Karpas-422 (cell line): ENCODE data around the gene FBXL13. TPM values are rescaled to one million over a fixed set of nuclear protein-coding genes. Genes with fewer than 3 reads are reported as not detected.
A peak's percentile ranks its signal among the peaks of the same experiment; 100 is the strongest.

ENCODE experiments used
- DNase-seq: peaks from one replicate; pipeline ENCODE4 v3.0.0-alpha.2; 2015
- H2AFZ ChIP-seq: fragments of 200-600 bp; sonication (generic); 2 replicates; pipeline ENCODE4 v1.6.1; 2014; ENCODE audit warnings: antibody characterized with exemption, low read length, mixed read lengths
- H3K27ac ChIP-seq: fragments of 200-600 bp; sonication (generic); 2 replicates; pipeline ENCODE4 v1.5.1; 2014; ENCODE audit warnings: mild to moderate bottlenecking, low read length, moderate library complexity
- H3K27me3 ChIP-seq: fragments of 200-600 bp; sonication (generic); 2 replicates; pipeline ENCODE4 v1.6.1; 2014; ENCODE audit warnings: low read length, mixed read lengths
- H3K36me3 ChIP-seq: fragments of 200-600 bp; sonication (generic); 2 replicates; pipeline ENCODE4 v1.6.1; 2014; ENCODE audit warnings: low read length, mixed read lengths; ENCODE audit not compliant: insufficient read depth
- H3K4me1 ChIP-seq: fragments of 200-600 bp; sonication (generic); 2 replicates; pipeline ENCODE4 v1.6.1; 2014; ENCODE audit warnings: mild to moderate bottlenecking, low read length, mixed read lengths
- H3K4me2 ChIP-seq: fragments of 200-600 bp; sonication (generic); 2 replicates; pipeline ENCODE4 v1.6.1; 2014; ENCODE audit warnings: low read length, low read depth, mild to moderate bottlenecking; ENCODE audit not compliant: poor library complexity, severe bottlenecking
- H3K4me3 ChIP-seq: fragments of 200-600 bp; sonication (generic); 2 replicates; pipeline ENCODE4 v1.5.1; 2014; ENCODE audit warnings: mild to moderate bottlenecking, antibody characterized with exemption, low read length, mixed read lengths
- H3K79me2 ChIP-seq: fragments of 200-600 bp; sonication (generic); 2 replicates; pipeline ENCODE4 v1.6.1; 2014; ENCODE audit warnings: mild to moderate bottlenecking, low read length, mixed read lengths
- H3K9ac ChIP-seq: fragments of 200-600 bp; sonication (generic); 2 replicates; pipeline ENCODE4 v1.6.0; 2014; ENCODE audit warnings: low read length
- H3K9me2 ChIP-seq: fragments of 200-600 bp; sonication (generic), shearing (Covaris generic); replicated peaks from 2 replicates; pipeline ENCODE4 v1.6.0; 2014; ENCODE audit warnings: mild to moderate bottlenecking, low read length, moderate library complexity; ENCODE audit not compliant: insufficient read depth
- H3K9me3 ChIP-seq: fragments of 300-700, 200-600 bp; sonication (generic); 2 replicates; pipeline ENCODE4 v1.6.1; 2014; ENCODE audit warnings: low read length, mixed read lengths
- H4K20me1 ChIP-seq: fragments of 200-600 bp; sonication (generic); 2 replicates; pipeline ENCODE4 v1.6.1; 2014; ENCODE audit warnings: mild to moderate bottlenecking, antibody characterized with exemption, low read length, low read depth; ENCODE audit not compliant: insufficient read depth
- total RNA-seq: library from RNA; depleted of rRNA; stranded (reverse); fragments of >200 nt; shearing (Covaris generic); gene quantifications from 2 replicates; pipeline ENCODE4 v1.2.3, GENCODE V29; 2014; ENCODE audit warnings: low replicate concordance

The FBXL13 gene
- total RNA-seq, 1 experiment from 2014 or later = 4.2 TPM

- DNase-seq = no peak
- Histone ChIP-seq H3K9me2 (no peaks in the 10 kb centered on the region), H3K4me3 (no peak overlapping the region), H3K4me1 (peaks cover 34% of the 10 kb centered on the region), H3K27me3 (no peaks in the 10 kb centered on the region), H3K36me3 (no peaks in the 10 kb centered on the region), H3K4me2 (peak overlapping the region; percentile 94), H3K9ac (no peak overlapping the region), H3K79me2 (peaks cover 67% of the 10 kb centered on the region), H3K9me3 (no peaks in the 10 kb centered on the region), H3K27ac (no peak overlapping the region), H2AFZ (no peak overlapping the region), H4K20me1 (0 out of 2 replicates have a peak, but pooled peaks cover 4% of the 10 kb centered on the region)
Observed at GRCh38 chr7:103077318-103077717, 2.7 kb upstream of the FBXL13 start.

GRCh38 chr7:103076764-103077163 is 2.2 kb upstream of the FBXL13 start:
- DNase-seq = peak; percentile 22
- no peaks in the 10 kb centered on the region for H3K9me2 ChIP-seq
- H3K27ac ChIP-seq = no peak overlapping the region
- H3K4me3 ChIP-seq = peak overlapping the region; percentile 12; the same call in 1 of the 2 replicates
- H3K4me2 ChIP-seq = peak overlapping the region; percentile 94
- H3K9ac ChIP-seq = no peak overlapping the region
- H2AFZ ChIP-seq = no peak overlapping the region
- no peaks in the 10 kb centered on the region for H3K9me3 ChIP-seq
- no peaks in the 10 kb centered on the region for H3K36me3 ChIP-seq
- H3K4me1 ChIP-seq = peaks cover 30% of the 10 kb centered on the region
- no peaks in the 10 kb centered on the region for H3K27me3 ChIP-seq
- H3K79me2 ChIP-seq = peaks cover 62% of the 10 kb centered on the region
- H4K20me1 ChIP-seq = 0 out of 2 replicates have a peak, but pooled peaks cover 4% of the 10 kb centered on the region

- H2AFZ ChIP-seq = 0 out of 2 replicates have a peak overlapping the region, but pooled peaks have one; percentile 1
- peak; percentile 88 for DNase-seq
- no peaks in the 10 kb centered on the region for H3K27me3 ChIP-seq
Observed at GRCh38 chr7:103075337-103075918, 832 bp upstream of the FBXL13 start.

GRCh38 chr7:103073989-103074518 is 542 bp downstream of the FBXL13 start:
- H3K27ac ChIP-seq = no peak overlapping the region; the same call in 1 of the 2 replicates

More at GRCh38 chr7:103075337-103075918, 832 bp upstream of the FBXL13 start:
- H3K9me3 ChIP-seq = no peaks in the 10 kb centered on the region
- peaks cover 25% of the 10 kb centered on the region for H3K4me1 ChIP-seq
- 0 out of 2 replicates have a peak, but pooled peaks cover 4% of the 10 kb centered on the region for H4K20me1 ChIP-seq
- peak overlapping the region; percentile 89 for H3K4me3 ChIP-seq
- H3K9me2 ChIP-seq = no peaks in the 10 kb centered on the region
- H3K27ac ChIP-seq = peak overlapping the region; percentile 53
- H3K36me3 ChIP-seq = no peaks in the 10 kb centered on the region
- H3K79me2 ChIP-seq = peaks cover 50% of the 10 kb centered on the region
- peak overlapping the region; percentile 92 for H3K9ac ChIP-seq
- peak overlapping the region; percentile 94 for H3K4me2 ChIP-seq

GRCh38 chr7:103071000-103071399 is 3.6 kb downstream of the FBXL13 start:
- Histone ChIP-seq H3K4me3 (no peak overlapping the region), H3K9me3 (no peaks in the 10 kb centered on the region), H3K4me2 (no peak overlapping the region), H3K9me2 (no peaks in the 10 kb centered on the region), H3K27me3 (no peaks in the 10 kb centered on the region), H3K36me3 (no peaks in the 10 kb centered on the region), H2AFZ (no peak overlapping the region), H3K79me2 (peaks cover 7% of the 10 kb centered on the region), H4K20me1 (0 out of 2 replicates have a peak, but pooled peaks cover 4% of the 10 kb centered on the region), H3K4me1 (peaks cover 15% of the 10 kb centered on the region), H3K27ac (no peak overlapping the region), H3K9ac (no peak overlapping the region)
- no peak for DNase-seq

More at GRCh38 chr7:103073989-103074518, 542 bp downstream of the FBXL13 start:
- peak overlapping the region; percentile 89 for H3K4me3 ChIP-seq
- H3K79me2 ChIP-seq = peaks cover 37% of the 10 kb centered on the region
- H3K27me3 ChIP-seq = no peaks in the 10 kb centered on the region
- H3K4me2 ChIP-seq = peak overlapping the region; percentile 94
- no peaks in the 10 kb centered on the region for H3K9me2 ChIP-seq
- peak overlapping the region; percentile 99 for H2AFZ ChIP-seq
- no peak for DNase-seq
- no peaks in the 10 kb centered on the region for H3K9me3 ChIP-seq
- H3K4me1 ChIP-seq = peaks cover 25% of the 10 kb centered on the region
- H3K9ac ChIP-seq = peak overlapping the region; percentile 92
- no peaks in the 10 kb centered on the region for H3K36me3 ChIP-seq
- H4K20me1 ChIP-seq = 0 out of 2 replicates have a peak, but pooled peaks cover 4% of the 10 kb centered on the region

- no peaks in the 10 kb centered on the region for H3K36me3 ChIP-seq
- no peaks in the 10 kb centered on the region for H3K9me3 ChIP-seq
- no peaks in the 10 kb centered on the region for H3K27me3 ChIP-seq
- H3K9me2 ChIP-seq = no peaks in the 10 kb centered on the region
- peaks cover 4% of the 10 kb centered on the region for H3K4me1 ChIP-seq
- DNase-seq = no peak
- H2AFZ ChIP-seq = no peak overlapping the region
- no peak overlapping the region for H3K4me3 ChIP-seq
- H3K79me2 ChIP-seq = no peaks in the 10 kb centered on the region
- no peaks in the 10 kb centered on the region; the same call in 1 of the 2 replicates for H4K20me1 ChIP-seq
- no peak overlapping the region for H3K27ac ChIP-seq
- H3K4me2 ChIP-seq = no peak overlapping the region
- no peak overlapping the region for H3K9ac ChIP-seq
Observed at GRCh38 chr7:103068414-103069403, 5.9 kb downstream of the FBXL13 start.

- H3K4me2 ChIP-seq = no peak overlapping the region
- peak; percentile 84 for DNase-seq
- no peak overlapping the region for H3K4me3 ChIP-seq
- H3K79me2 ChIP-seq = no peaks in the 10 kb centered on the region
- no peak overlapping the region for H3K9ac ChIP-seq
- H3K36me3 ChIP-seq = no peaks in the 10 kb centered on the region
- H4K20me1 ChIP-seq = no peaks in the 10 kb centered on the region; the same call in 1 of the 2 replicates
- no peaks in the 10 kb centered on the region for H3K4me1 ChIP-seq
- no peak overlapping the region for H2AFZ ChIP-seq
- no peaks in the 10 kb centered on the region for H3K9me3 ChIP-seq
- no peak overlapping the region for H3K27ac ChIP-seq
- H3K9me2 ChIP-seq = no peaks in the 10 kb centered on the region
- H3K27me3 ChIP-seq = no peaks in the 10 kb centered on the region
Observed at GRCh38 chr7:103065667-103066066, 8.9 kb downstream of the FBXL13 start.
